Body of pancreas (tissue), 4 donors: Measurements from ENCODE around the gene POLD2. TPM values are rescaled to one million over a fixed set of nuclear protein-coding genes. Genes with fewer than 3 reads are reported as not detected.

Experiments used
- ATAC-seq: fragments of 150-250 bp; one replicate; pipeline ENCODE4 v1.9.1; 2016
- DNase-seq, 4 donors: peaks; one replicate each; pipeline ENCODE4 v3.0.0-alpha.2; 2019
- H3K27ac ChIP-seq, 4 donors: fragments of 200-600 bp; sonication (generic); 1 replicate in 3 of 4; 2 replicates in 1 of 4; pipeline versions ENCODE4 v1.5.1 to v1.6.1; 2016 to 2019; ENCODE audit warnings: mild to moderate bottlenecking in 1 of 4, mixed read lengths in 1 of 4, moderate library complexity in 1 of 4
- H3K27me3 ChIP-seq, 2 donors: fragments of 200-600 bp; sonication (generic); one replicate each; pipeline ENCODE4 v1.6.0; 2016; ENCODE audit warnings: mild to moderate bottlenecking in 1 of 2
- H3K36me3 ChIP-seq, 2 donors: fragments of 200-600 bp; sonication (generic); replicated peaks in 1 of 2; 2 replicates each; pipeline ENCODE4 v1.5.1; 2016; ENCODE audit warnings: low read depth in 2 of 2; ENCODE audit not compliant: insufficient read depth in 1 of 2
- H3K4me1 ChIP-seq: fragments of 200-600 bp; sonication (generic); one replicate; pipeline ENCODE4 v1.6.0; 2016
- H3K4me3 ChIP-seq, 2 donors: fragments of 200-600 bp; sonication (generic); 1 replicate in 1 of 2; 2 replicates in 1 of 2; pipeline ENCODE4 v1.5.1; 2016 to 2019
- H3K9me3 ChIP-seq, 3 donors: fragments of 200-600 bp; sonication (generic); 1 replicate in 2 of 3; 2 replicates in 1 of 3; pipeline ENCODE4 v1.5.1; 2016
- POLR2A ChIP-seq, 3 donors: fragments of 450-650 bp; IDR thresholded peaks; one replicate each; pipeline ENCODE4 v1.6.1; 2016; ENCODE audit warnings: antibody characterized with exemption in 3 of 3, mild to moderate bottlenecking in 2 of 3
- WGBS, 2 donors: methylation state at CpG; one replicate each; pipeline ENCODE4 v1.1.5; 2017; 5-methylcytosine and 5-hydroxymethylcytosine counted together
- intact Hi-C: fragments of 100-400 bp; cut with DNase I; formaldehyde crosslinking; loops from one replicate; pipeline ENCODE4 v1.15.1; 2023
- total RNA-seq, 2 donors: library from RNA; depleted of rRNA; stranded (reverse); fragments of >200 nt; gene quantifications; one replicate each; pipeline ENCODE4 v1.1.0, GENCODE V29; 2016
- TF ChIP-seq, protein P1 (sequence below), 7 experiments: fragments of 450-650 bp in 4 of 7; fragments of 200-600 bp in 3 of 7; sonication (generic) in 3 of 7; IDR thresholded peaks; one replicate each; pipeline ENCODE4 v1.5.1; 2016 to 2019; ENCODE audit warnings: antibody characterized with exemption in 7 of 7

The POLD2 gene
- total RNA-seq, 2 donors from 2014 or later, result 32.7 to 64.6 TPM

DNA sequence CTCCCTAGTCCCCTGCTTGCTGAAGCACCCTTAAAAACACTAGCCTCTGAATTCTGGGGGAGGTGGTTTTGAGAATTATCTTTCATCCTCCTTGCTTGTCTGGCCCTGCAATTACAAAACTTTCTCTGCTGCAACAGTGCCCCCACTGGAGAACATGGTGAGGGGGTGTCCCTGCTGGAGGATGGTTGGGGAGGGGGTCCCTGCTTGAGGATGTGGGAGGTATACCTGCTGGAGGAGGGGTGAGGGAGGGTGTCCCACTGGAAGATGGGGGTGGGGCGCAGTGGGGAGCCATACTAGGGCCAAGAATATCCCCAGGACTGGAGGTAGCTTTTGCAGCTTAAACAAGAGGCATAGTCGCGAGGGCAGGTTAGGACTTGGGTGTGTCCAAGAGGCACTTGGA lies 37.8 kb downstream of the POLD2 start:
- TF ChIP-seq, protein P1, sequence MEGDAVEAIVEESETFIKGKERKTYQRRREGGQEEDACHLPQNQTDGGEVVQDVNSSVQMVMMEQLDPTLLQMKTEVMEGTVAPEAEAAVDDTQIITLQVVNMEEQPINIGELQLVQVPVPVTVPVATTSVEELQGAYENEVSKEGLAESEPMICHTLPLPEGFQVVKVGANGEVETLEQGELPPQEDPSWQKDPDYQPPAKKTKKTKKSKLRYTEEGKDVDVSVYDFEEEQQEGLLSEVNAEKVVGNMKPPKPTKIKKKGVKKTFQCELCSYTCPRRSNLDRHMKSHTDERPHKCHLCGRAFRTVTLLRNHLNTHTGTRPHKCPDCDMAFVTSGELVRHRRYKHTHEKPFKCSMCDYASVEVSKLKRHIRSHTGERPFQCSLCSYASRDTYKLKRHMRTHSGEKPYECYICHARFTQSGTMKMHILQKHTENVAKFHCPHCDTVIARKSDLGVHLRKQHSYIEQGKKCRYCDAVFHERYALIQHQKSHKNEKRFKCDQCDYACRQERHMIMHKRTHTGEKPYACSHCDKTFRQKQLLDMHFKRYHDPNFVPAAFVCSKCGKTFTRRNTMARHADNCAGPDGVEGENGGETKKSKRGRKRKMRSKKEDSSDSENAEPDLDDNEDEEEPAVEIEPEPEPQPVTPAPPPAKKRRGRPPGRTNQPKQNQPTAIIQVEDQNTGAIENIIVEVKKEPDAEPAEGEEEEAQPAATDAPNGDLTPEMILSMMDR (IDR thresholded peaks at IDR 0.05), result no peak
- TF ChIP-seq POLR2A (IDR thresholded peaks at IDR 0.05), result no peak
- Histone ChIP-seq H3K36me3 (no peaks in the 10 kb centered on the region), H3K27ac (no peak overlapping the region), H3K27me3 (no peaks in the 10 kb centered on the region), H3K9me3 (no peaks in the 10 kb centered on the region), H3K4me1 (peaks cover 12% of the 10 kb centered on the region), H3K4me3 (no peak overlapping the region)
- intact Hi-C loops, result no loop called here
- WGBS, 2 donors, result 80 to 87% methylated on average over 1 to 3 of the region's 3 CpGs
- DNase-seq (no peak), ATAC-seq (no peak)

DNA sequence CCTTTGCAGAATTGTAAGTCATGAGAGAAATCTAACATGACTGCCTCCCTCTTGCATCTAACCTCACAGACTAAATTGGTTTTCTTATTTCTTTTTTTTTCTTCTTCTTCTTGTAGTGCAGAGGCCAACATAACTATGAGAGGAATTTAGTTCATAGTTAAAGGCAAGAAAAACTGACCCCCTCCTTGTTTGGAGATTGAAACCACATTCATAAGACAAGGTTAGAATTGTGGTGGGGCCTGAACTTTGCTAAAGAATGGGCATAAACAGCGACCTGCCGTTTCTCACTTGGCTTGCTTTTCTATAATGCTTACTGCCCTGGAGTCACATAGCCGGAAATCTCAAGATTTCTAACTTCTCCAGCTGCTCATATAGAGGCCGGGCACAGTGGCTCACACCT lies 38.6 kb downstream of the POLD2 start:
- H3K27ac ChIP-seq, result no peak overlapping the region

DNA sequence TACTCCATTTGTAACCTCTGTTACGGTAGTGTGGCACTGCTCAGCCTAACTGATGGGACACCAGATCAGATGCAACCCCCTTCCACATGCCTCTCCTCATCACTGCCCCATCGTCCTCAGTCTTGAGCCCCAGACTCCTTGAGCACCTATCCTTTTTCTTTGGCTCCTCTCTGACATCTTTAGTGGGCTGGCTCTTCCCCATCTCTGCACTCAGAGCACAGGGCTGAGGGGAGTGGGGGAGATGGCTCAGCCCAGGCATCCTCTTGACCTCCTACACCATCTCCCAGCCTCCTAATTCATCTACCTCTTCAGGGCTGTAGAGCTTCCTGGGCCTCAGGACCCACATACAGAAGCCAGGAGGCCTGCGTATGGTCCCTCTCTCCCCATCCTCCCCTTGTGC lies 39.6 kb downstream of the POLD2 start:
- Histone ChIP-seq H3K4me1 (peaks cover 20% of the 10 kb centered on the region), H3K4me3 (no peak overlapping the region), H3K27ac (no peak overlapping the region), H3K27me3 (no peaks in the 10 kb centered on the region), H3K9me3 (no peaks in the 10 kb centered on the region), H3K36me3 (peaks cover 0 to 6% of the 10 kb centered on the region in 2 donors)
- WGBS, 2 donors, result 91 to 94% methylated on average over 3 of the region's 3 CpGs
- intact Hi-C loops, result no loop called here
- ATAC-seq (no peak), DNase-seq (no peak)
- TF ChIP-seq, protein P1 (IDR thresholded peaks at IDR 0.05), result no peak
- TF ChIP-seq POLR2A (IDR thresholded peaks at IDR 0.05), result no peak

More for the DNA sequence above, 38.6 kb downstream of the POLD2 start:
- DNase-seq, result no peak
- ATAC-seq, result no peak
- WGBS, 2 donors, result 68 to 72% methylated on average over 4 of the region's 4 CpGs
- Histone ChIP-seq H3K4me3 (no peak overlapping the region), H3K4me1 (peaks cover 19% of the 10 kb centered on the region), H3K27me3 (no peaks in the 10 kb centered on the region), H3K9me3 (no peaks in the 10 kb centered on the region), H3K36me3 (peaks cover 0 to under 1% of the 10 kb centered on the region in 2 donors)
- intact Hi-C loops, result no loop called here
- TF ChIP-seq POLR2A (IDR thresholded peaks at IDR 0.05), result no peak
- TF ChIP-seq, protein P1 (IDR thresholded peaks at IDR 0.05), result no peak

DNA sequence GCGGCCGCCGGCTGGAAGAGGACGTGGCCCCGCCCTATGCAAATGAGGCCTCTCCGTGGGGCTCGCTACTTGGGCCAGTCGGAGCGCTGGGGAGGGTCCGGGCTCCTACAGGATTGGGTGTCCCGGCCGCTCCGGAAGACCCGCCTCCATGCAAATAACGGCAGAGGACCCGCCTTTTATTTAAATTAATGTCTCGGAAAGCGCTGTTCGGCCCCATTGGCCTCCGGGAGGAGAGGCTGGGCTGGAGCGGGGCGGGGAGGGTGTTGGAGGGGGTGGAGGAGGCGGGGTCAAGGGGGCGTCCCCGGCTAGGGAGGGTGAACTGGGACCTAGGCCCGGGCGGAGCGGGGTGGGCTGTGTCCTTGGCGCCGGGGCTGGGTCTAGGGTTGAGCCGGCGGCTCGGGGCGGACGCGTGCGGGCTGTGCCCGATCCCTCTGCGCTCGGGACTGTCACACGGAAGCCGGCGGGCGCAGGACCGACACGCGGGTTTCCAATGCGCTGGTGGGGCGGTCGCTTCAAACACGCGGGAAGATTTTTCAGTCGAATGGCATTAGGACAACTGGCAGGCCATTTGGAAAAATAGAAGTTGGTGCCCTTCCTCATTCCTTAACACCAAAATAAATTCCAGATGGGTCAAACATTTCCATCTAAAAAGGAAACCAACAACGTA lies 40.7 kb downstream of the POLD2 start:
- peak; percentile 96 for ATAC-seq
- 0 to 1% methylated on average over 11 to 50 of the region's 54 CpGs for WGBS, 2 donors
- Histone ChIP-seq H3K9me3 (no peaks in the 10 kb centered on the region), H3K27me3 (no peaks in the 10 kb centered on the region), H3K27ac (peak overlapping the region; percentile 76 to 95 (median 90)), H3K4me1 (peaks cover 20% of the 10 kb centered on the region), H3K4me3 (peak overlapping the region; percentile 14 to 36), H3K36me3 (peaks cover 0 to 17% of the 10 kb centered on the region in 2 donors)
- TF ChIP-seq POLR2A (IDR thresholded peaks at IDR 0.05), result peak; percentile 27 to 72 (median 72)
- TF ChIP-seq, protein P1 (IDR thresholded peaks at IDR 0.05), result no peak
- peak; percentile 98 to 100 (median 99) for DNase-seq
- intact Hi-C loops, result no loop called here

DNA sequence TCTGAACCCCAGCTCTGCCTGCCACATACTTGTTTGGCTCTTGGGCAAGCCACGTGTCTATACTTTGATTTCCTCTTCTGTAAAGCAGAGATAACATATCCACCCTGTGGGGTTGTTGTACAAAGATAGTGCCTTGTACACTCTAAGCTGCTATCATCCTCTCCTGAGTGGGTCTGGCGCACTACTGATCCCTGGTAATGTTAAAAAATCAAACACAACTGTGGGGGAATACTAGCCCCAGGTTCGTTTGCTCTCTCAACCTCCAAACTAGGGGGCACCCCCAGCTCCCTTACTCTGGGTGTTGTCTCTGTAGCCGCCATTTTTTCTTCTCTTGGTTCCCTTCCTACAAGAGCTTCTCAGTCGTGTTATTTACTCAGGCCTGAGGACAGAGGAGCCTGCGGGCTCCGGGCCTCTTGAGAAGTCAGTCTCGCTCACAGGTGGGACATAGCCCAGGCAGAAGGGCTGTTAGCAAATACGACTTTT lies 42.0 kb downstream of the POLD2 start:
- TF ChIP-seq, protein P1 (IDR thresholded peaks at IDR 0.05), result no peak
- no peak for TF ChIP-seq POLR2A (IDR thresholded peaks at IDR 0.05)
- Histone ChIP-seq H3K27ac (peak overlapping the region in 2 of 4 donors; percentile 71 to 93), H3K27me3 (no peaks in the 10 kb centered on the region), H3K36me3 (peaks cover 0 to 19% of the 10 kb centered on the region in 2 donors), H3K4me3 (no peak overlapping the region), H3K4me1 (peaks cover 26% of the 10 kb centered on the region), H3K9me3 (no peaks in the 10 kb centered on the region)
- ATAC-seq (no peak), DNase-seq (no peak)
- intact Hi-C loops, result no loop called here
- 44% methylated on average over 9 of the region's 9 CpGs for WGBS, 2 donors
